ENCODE measurements around the gene DOHH.

- no peak for TF ChIP-seq CTCF (IDR thresholded peaks at IDR 0.05)
- no peak for TF ChIP-seq POLR2AphosphoS5 (IDR thresholded peaks at IDR 0.05; ENCODE audit: low read depth, low read length)
Observed at GRCh38 chr19:3543150-3544057, 42.9 kb upstream of the DOHH start.

All from Panc1 (cell line).